HG02588 (cell line): Measurements from ENCODE around the gene MINDY1.

Experiments used
- ATAC-seq: cut with Tn5 transposase; IDR thresholded peaks from one replicate; pipeline ENCODE4 v1.9.1; 2021; ENCODE audit warnings: mild to moderate bottlenecking, moderate library complexity; ENCODE audit not compliant: unreplicated experiment

Gene MINDY1

DNA sequence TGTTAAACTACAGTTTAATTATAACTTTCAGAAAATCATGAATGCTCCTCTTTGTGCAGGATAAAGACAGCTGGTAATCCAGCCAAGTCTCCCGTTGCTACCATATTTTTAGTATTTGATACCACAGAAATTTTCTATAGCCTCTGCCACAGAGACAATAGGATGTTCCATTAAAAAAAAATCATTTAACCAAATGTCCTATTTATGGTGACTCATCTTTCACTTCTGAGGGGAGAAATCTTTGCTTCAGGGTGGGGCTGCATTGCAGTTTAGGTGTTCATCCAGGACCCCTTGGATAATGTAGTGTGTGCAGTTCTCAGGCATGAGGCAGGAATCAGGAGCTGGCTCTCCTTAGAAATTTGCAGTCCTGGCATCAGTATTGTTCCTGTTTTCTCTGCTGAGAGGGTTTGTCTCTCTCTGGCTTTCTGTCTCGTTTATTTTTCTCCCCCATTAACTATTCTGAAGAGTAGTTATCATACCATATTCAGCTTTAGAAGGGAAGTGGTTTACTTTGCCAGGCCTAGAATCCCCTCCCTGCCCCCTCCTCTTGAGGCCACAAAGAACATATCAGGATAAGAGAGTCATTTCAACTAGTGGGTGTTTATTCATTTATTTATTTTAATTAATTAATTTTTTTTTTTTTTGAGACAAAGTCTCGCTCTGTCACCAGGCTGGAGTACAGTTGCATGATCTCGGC is 4.6 kb upstream of the MINDY1 start:
- no peak for ATAC-seq

DNA sequence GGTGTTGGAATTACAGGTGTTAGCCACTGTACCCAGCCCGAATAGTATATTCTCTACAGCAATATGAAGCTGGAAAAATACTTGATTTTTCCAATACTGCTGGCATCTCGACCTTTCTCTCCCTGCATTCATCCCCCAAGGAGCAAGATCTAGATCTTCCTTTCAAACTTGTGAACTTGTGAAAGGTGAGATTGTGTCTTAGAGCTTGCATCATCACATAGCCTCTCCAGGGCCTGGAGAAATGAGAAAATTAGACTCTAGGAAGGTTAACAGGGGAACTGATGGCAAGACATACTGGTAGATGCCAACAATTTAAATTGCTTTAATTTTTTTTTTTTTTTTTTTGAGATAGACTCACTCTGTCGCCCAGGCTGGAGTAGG is 3.6 kb upstream of the MINDY1 start:
- no peak for ATAC-seq

DNA sequence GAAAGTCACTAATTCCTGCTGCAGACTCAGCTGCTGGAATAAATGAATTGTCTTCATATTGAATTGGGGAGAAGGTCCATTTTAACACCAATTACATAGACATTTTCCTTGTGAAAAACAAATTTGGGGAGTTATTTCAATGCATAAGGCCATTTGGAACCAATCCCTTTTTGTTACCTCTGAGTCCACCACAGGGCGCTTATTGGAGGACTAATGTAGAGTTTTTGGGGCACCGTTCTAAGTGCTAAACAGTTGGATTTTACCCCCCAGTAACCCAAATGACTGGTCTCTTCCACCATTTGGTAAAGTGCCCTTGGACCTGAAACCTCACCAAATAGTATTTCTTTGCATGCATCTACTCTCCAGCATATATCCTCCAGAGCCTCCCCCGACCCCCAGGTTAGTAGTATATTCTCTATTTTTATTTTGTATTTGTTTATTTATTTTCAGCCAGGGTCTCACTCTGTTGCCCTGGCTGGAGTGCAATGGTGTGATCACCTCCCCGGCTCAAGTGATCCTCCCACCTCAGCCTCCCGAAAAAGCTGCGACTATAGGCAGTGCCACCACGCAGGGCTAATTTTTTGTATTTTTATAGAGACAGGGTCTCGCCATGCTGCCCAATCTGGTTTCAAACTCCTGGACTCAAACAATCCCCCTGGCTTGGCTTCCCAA is 3.1 kb upstream of the MINDY1 start:
- ATAC-seq: no peak

DNA sequence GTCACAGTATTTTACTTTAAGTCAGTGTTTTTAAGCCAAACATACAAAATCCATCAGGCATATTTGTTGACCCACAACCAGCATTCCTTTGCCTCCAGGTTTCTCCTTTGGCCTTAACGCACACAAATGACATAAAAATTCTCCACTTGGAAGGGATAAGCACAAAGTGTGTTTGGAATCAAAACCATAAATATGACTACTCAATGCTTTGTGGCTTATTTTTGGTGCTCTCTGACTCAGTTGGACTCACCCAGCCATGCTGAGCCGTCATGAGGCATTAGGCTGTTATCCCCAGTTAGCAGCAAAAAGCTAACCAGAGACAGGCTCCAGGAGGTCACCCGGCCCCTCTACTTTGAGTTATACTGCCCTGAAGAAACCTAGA is 2.5 kb upstream of the MINDY1 start:
- no peak for ATAC-seq

DNA sequence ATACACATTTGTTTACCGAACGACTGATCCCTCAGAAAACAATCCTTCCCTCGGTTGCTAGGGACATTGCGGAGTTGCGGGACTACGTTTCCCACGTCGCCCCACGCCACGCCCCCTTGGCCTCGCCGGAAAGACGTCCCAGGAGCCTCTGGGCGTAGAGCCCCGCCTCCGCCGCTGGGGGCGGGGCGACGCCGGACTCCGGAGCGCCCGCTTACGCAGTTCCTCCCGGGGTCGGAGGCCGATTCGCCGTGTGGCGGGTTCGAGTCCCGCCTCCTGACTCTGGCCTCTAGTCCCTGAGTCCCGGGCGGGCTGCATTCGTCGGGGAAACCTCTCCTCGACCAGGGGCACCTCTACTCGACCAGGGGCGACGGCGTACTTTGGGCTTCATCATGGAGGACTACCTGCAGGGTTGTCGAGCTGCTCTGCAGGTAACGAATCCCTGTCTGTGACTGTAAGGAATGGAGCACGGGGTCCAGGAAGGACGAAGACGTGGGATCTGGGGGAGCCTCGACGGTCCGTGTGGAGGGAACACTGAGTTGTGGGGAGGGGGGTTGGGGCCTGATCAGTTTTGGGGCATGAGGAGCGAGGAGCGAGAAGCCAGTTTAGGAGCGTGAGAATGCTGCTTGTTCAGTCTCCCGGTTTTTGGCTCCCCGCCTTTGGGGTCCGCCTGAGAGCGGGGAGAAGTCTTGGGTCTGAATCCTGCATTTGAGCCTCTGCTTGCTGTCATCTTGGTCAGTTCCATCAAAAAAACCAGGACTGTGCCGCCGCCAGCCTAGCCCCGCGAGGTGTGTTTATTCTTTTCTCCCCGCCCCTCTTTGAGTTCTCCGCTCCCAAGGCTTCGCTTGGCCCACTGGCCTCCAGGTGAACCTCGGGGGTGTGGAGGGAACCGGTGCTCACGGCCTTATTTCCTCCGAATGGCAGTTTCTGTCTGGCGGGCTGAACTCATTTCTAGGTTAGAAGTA is 1.8 kb upstream of the MINDY1 start, which contains the start of gene PRUNE1:
PRUNE1 (plus strand) TSS at position 206 of the 962 bp plus-strand sequence; CDS start at position 390, 184 bp downstream.
- ATAC-seq: peak; percentile 75

DNA sequence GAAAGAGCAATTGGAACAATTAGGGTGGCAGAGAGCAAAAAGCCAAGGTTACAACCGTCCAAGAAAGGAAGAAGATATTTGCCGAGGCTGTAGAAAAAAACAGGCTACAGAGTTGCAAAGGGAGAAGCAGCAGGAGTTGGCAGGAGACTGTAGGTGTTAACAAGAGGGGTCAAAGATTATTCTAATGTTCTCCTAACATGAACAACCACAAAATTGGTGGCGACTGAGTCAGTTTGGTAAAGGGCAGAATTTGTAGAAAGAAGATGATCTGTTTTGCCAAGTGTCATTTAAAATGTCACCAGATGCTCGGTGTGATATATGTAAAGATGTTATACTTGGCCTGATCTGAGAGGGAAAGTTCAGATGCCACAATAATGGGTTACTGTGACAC is 1.1 kb upstream of the MINDY1 start:
- no peak for ATAC-seq

DNA sequence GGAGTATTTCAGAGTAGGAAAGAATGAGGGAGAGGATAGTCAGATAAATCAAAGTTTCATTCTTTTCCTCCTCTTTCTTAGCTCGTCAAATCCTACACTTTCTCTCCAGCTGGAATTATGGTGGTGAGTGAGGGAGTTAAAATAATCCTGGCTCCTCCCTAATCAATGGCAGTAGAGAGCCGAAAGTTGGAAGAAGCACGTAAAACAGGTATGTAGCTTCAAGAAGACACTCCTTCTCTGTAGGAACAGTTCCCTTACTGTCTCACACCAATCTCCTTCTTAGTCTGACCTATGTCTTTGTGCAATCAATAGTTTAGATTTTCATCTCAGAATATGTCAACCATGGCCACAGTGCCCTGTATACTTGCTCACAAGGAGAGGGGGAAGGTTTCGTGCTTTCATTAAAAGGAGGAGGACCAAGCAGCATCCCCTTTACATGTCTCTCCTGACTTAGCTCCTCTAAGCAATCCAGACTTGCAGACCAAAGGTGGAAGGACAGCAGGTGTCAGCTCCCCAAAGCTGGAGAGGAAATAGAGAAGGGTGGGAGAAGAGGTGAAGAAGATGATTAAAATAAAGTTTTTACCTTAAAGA is 878 bp downstream of the MINDY1 start:
- no peak for ATAC-seq

DNA sequence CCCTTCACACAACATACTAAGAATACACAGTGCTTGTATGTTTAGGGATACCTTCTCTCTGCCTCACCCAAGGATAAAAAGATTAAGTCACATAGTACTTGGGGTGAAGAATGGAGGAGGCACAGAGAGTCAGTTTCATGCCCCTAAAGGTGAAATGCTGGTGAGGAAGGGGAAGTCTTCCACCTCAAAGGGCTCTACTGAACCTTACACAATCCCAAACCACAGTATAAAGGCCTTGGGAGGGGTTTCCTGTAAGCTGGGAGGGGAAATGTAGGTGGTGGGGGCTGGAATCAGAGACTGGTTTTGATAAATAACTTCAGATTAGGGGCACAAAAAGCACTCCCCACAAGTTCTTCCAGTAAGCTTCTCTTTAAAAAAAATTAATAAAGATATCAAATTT is 3.5 kb downstream of the MINDY1 start:
- ATAC-seq: no peak

DNA sequence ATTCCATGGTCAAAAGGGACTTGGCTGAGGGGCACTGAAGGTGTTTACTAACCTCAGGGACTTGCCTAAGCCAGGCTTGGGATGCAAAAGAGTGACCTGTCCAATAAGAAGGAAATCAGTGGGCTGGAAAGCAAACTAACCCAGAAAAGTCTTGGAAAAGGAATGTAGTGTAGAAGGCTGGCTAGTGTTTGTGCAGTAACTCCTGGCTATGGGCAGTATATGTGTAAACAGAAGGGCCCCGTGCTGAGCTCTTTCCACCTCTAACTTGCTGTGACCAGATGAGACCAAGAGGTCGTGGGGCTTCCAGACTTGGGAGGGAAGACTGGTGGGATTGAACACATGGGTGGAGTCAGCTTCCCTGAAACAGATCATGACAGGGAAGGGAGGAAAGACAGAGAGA is 4.1 kb downstream of the MINDY1 start:
- no peak for ATAC-seq

DNA sequence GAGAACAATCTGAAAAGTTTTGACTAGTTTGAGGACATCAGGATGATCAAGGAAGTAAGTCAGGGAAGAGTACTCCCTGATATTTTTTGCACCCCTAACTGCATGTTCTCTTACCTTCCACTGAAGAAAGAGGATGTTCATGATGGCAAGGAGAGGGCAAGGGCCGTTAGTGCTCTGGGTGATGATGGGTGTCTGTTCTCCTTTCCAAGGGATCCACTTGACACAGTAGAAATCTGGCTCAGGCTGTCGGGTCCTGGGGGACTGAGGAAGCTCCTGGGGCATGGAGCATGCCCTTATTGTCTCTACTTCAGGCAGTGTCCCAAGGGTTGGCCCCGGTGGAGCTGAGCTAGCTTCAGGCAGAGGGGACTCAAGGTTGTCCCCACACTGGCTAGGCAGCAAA is 4.7 kb downstream of the MINDY1 start:
- ATAC-seq: no peak

DNA sequence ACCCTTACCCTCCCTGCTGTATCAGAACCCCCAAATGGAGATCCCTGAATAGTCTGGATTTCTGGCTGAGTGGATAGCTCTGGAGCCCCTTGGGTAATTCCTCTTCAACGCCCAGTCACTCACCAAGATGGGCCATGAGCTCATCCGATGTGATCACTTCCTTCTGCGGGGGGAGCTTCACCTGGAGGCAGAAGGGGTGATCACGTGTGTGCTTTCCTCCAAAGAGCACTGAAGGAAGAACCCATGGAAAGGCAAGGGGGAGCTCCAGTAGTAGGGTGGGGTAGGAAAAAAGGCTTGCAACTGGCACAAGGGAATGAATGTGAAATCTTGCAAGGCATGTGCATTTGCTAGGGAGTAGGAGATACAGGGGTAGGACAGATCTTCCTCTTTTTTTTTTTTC is 5.1 kb downstream of the MINDY1 start:
- ATAC-seq: no peak

DNA sequence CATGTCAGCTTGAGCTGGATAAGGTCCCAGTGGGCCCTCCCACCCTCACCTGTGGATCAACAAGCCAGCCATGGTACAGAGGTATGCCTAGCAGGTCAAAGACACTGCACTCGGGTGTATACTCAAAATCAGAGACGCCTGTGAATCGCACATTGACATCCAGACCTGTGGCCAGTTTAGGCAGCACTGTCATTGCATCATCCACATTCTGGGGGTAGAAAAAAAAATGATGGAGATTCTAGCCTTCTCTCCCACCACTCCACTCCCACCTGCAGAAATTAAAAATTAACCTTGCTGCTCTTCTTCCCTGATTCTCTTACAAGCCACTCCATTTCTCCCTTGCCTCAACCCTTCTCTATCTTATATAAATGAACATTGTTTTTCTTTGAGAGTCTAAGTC is 6.3 kb downstream of the MINDY1 start:
- no peak for ATAC-seq

DNA sequence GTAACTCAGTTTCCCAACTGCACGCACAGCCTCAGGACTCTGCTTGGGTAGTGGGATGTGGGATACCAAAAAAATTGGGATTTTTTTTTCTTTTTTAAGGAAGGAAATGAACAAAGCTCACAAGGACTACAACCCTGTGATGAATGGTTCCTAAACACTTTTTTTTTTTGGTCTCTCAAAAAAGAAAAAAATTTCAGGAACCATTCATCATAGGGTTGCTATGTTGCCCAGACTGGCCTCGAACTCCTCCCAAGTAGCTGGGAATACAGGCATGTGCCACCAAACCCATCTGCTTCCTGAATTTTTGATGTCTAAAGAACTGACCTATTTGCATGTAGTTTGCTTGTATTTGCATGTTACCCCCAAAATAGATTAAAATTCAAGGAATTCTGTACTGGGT is 6.8 kb downstream of the MINDY1 start:
- ATAC-seq: no peak

DNA sequence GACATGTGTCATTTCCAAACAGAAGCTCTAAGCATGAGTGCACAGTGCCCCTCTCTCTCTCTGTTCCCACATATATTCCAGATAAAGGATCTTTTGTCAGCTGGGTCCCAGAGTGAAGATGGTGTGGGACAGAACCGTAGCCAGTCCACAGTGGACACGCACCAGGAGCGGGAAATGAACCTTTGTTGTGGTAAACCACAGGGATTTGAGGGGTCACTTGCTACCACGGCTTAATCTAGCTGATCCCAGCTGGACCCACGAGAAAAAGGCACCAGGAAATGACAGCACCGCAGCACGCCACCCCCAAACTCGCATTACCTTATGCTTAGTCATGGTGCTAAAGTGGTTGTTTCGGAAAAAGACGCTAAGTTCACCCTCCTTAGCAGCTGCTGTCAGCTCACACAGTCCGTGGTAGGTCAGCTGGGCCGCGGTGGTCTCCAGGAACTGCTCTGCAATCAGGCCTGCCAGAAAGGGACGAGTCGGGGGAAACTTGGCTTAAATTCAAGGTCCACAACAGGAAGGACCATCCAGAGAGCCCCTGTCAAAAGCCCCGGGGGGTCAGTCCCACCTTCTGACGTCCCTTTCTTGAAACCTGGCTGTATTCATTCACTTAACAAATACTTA is 7.5 kb downstream of the MINDY1 start:
- no peak for ATAC-seq

DNA sequence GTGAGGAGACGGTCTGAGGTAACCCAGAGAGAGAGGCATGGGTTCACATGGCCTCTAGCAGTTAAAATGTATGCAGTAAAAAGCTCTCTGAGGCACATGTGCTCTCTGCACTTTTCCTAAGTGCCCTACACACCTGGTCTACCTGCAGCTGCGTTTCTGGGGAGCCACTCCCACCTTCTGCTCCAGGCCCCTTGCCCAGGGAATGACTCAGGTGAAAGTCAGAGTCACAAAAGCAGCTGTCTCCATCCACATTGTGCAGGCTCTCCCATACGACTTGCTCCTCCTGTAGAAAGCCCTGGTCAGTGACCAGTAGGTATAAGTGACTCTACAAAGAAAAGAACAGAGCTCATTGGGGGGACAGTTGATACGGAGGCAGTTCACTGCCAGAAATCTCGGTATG is 8.8 kb downstream of the MINDY1 start:
- ATAC-seq: no peak

DNA sequence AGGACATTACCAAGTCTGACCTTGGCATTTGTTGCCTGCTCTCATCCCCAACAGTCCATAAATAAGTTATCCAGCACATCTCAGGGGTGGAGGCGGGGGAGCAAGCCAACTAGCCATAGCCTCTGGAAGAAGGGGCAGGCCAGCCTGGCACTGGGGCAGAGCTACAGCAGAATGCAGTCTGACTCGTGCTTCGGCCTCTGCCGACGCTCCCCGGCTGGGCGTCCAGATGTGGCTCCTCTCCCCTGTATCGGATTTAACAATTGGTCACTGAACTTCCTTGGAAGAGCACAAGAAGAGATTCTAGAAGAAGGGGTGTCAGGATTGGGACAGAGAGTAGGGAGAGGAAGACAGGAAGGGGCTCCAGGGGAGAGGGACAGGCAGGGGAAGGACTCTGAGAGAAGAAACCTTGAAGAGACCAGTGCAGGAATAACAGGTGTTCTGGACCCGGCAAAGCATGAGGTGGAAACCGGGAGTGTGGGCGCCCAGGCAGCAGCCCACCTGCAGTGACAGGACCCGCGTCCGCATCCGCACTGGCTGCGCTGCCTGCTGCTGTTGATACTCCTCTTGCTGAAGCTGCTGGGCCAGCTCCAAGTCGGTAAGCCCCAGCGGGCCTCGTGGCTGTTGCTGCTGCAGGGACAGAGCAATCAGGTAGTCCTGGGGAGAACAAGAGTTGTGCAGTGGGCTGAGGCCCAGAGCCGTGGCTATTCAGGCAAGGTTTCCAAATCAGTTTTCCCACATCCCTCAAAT is 9.4 kb downstream of the MINDY1 start:
- ATAC-seq: no peak

DNA sequence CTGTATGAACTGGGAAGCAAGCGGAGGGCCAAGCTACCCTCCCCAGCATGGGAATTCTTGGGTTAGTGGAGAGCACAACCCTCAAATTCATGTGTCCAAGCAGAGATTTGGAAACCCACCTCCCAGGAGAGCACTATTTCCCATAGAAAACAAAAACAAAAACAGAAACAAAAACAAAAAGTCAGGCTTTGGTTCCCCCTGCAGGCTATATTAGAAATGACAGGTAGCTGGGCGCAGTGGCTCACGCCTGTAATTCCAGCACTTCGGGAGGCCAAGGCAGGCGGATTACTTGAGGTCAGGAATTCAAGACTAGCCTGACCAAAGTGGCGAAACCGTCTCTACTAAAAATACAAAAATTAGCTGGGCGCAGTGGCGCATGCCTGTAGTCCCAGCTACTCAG is 10.8 kb downstream of the MINDY1 start:
- ATAC-seq: no peak

DNA sequence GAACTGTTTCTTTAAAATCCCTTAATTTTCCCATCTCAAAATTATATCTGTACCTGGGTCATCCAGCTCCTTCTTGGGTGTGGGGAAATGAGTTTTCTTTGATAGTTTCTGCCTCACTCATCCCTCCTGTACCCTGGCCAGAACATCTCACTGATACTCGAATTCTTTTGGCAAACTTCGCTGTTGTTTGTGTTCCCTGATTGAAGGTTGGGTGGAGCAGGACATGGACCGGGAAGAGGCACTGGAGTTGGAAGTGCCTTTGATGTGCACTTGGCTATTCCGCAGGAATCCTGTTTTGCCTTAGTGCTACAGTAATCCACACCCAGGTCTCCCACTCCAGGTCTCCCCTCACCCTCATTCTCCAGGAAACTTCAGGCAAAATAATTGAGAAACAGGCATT is 11.2 kb downstream of the MINDY1 start:
- ATAC-seq: no peak

DNA sequence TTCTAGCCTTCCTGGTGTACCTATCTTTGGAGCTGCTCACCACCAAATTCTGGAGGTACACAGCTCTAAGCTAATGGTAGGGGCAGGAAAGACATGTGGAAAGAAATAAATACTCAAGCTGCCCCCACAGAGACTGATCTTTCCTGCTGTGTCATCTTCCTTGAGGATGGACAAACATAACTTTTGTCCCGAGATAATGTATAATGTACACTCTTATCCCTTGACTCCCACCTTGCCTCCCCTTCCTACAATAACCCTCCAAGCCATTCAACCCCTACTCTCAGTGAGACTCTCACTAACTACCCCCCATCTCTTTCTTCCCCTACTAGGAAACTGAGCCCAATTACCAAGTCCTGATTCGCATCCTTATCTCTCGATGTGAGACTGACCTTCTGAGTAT is 12.5 kb downstream of the MINDY1 start:
- ATAC-seq: no peak

DNA sequence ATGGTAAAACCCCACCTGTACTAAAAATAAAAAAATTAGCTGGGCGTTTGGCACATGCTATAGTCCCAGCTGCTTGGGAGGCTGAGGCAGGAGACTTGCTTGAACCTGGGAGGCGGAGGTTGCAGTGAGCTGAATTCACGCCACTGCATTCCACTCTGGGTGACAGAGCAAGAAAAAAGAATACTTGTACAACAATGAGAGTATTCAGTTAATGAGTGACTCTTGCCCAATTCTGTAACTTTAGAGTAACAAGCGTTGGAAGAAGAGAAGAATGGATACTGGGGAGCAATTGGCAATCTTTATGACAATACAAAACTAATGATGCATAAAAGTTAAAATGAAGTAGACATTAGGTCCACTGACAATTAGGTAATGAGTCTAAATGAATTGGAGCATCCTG is 14.1 kb downstream of the MINDY1 start:
- ATAC-seq: no peak
